CD14-positive monocyte (primary cell): ENCODE data around the gene DYNC1H1. TPM values are rescaled to one million over a fixed set of nuclear protein-coding genes. Genes with fewer than 3 reads are reported as not detected.
A peak's percentile ranks its signal among the peaks of the same experiment; 100 is the strongest.

Experiments
- DNase-seq, 3 donors: peaks; one replicate each; pipeline ENCODE4 v3.0.0-alpha.2; 2011 to 2022
- H2AFZ ChIP-seq: 2 replicates; pipeline ENCODE4 v1.6.0; 2012; ENCODE audit warnings: mild to moderate bottlenecking, low read depth, low read length, inconsistent platforms; ENCODE audit not compliant: insufficient read depth, poor library complexity, severe bottlenecking
- H3K27ac ChIP-seq, 2 donors: 1 replicate in 1 of 2; 2 replicates in 1 of 2; pipeline ENCODE4 v1.5.1; 2012 to 2013; ENCODE audit warnings: low read length in 2 of 2, control low read depth in 1 of 2, inconsistent platforms in 1 of 2, low read depth in 1 of 2, mild to moderate bottlenecking in 1 of 2
- H3K27me3 ChIP-seq, 2 donors: one replicate each; pipeline versions ENCODE4 v1.6.0 to v1.6.1; 2011 to 2013; ENCODE audit warnings: low read length in 2 of 2; ENCODE audit not compliant: control insufficient read depth in 2 of 2, insufficient read depth in 2 of 2
- H3K36me3 ChIP-seq, 2 donors: replicated peaks in 1 of 2; 1 replicate in 1 of 2; 2 replicates in 1 of 2; pipeline versions ENCODE4 v1.5.1 to v1.6.1; 2012 to 2013; ENCODE audit warnings: low read length in 2 of 2, control low read depth in 1 of 2, inconsistent platforms in 1 of 2, mild to moderate bottlenecking in 1 of 2; ENCODE audit not compliant: insufficient read depth in 2 of 2, control insufficient read depth in 1 of 2
- H3K4me1 ChIP-seq, 2 donors: 1 replicate in 1 of 2; 2 replicates in 1 of 2; pipeline versions ENCODE4 v1.5.1 to v1.6.1; 2012 to 2013; ENCODE audit warnings: low read length in 2 of 2, control low read depth in 1 of 2, inconsistent platforms in 1 of 2, mild to moderate bottlenecking in 1 of 2, moderate library complexity in 1 of 2; ENCODE audit not compliant: insufficient read depth in 2 of 2, control insufficient read depth in 1 of 2
- H3K4me2 ChIP-seq: replicated peaks from 2 replicates; pipeline ENCODE3; 2012; ENCODE audit warnings: low read length, moderate library complexity, mild to moderate bottlenecking; ENCODE audit not compliant: poor library complexity, severe bottlenecking; ENCODE audit errors: extremely low read depth
- H3K4me3 ChIP-seq, 3 experiments: fragments of 200-600 bp in 1 of 3; sonication (generic) in 1 of 3; replicated peaks in 1 of 3; 1 replicate in 2 of 3; 2 replicates in 1 of 3; pipeline ENCODE4 v1.5.1; 2011 to 2013; ENCODE audit warnings: low read length in 3 of 3, mild to moderate bottlenecking in 3 of 3, control low read depth in 2 of 3, low read depth in 2 of 3, inconsistent platforms in 1 of 3, moderate library complexity in 1 of 3
- H3K79me2 ChIP-seq: 2 replicates; pipeline ENCODE4 v1.6.0; 2012; ENCODE audit warnings: mild to moderate bottlenecking, control low read depth, inconsistent platforms, low read length, moderate library complexity; ENCODE audit not compliant: insufficient read depth
- H3K9ac ChIP-seq: 2 replicates; pipeline ENCODE4 v1.6.0; 2017; ENCODE audit warnings: low read length, mild to moderate bottlenecking; ENCODE audit not compliant: insufficient read depth, poor library complexity, severe bottlenecking
- H3K9me3 ChIP-seq, 2 donors: replicated peaks in 1 of 2; 1 replicate in 1 of 2; 2 replicates in 1 of 2; pipeline versions ENCODE4 v1.5.1 to v1.6.1; 2012 to 2013; ENCODE audit warnings: low read length in 2 of 2, control low read depth in 1 of 2; ENCODE audit not compliant: control insufficient read depth in 1 of 2, insufficient read depth in 1 of 2
- H4K20me1 ChIP-seq: 2 replicates; pipeline ENCODE4 v1.6.0; 2012; ENCODE audit warnings: mild to moderate bottlenecking, low read length, control low read depth, moderate library complexity; ENCODE audit not compliant: insufficient read depth
- H3K27ac Mint-ChIP-seq, 7 donors: one replicate each; pipeline ENCODE4 v1.8.0; 2020; ENCODE audit warnings: mild to moderate bottlenecking in 7 of 7, mixed read lengths in 7 of 7, moderate library complexity in 6 of 7, inconsistent platforms in 2 of 7
- H3K27me3 Mint-ChIP-seq, 3 donors: one replicate each; pipeline ENCODE4 v1.8.0; 2021 to 2022; ENCODE audit warnings: low read depth in 3 of 3, mild to moderate bottlenecking in 3 of 3, mixed read lengths in 3 of 3, moderate library complexity in 3 of 3, inconsistent platforms in 1 of 3
- H3K36me3 Mint-ChIP-seq, 2 donors: one replicate each; pipeline ENCODE4 v1.8.0; 2020; ENCODE audit warnings: mixed read lengths in 2 of 2, inconsistent platforms in 1 of 2, mild to moderate bottlenecking in 1 of 2
- H3K4me1 Mint-ChIP-seq: one replicate; pipeline ENCODE4 v1.8.0; 2020; ENCODE audit warnings: mild to moderate bottlenecking, mixed read lengths
- H3K4me3 Mint-ChIP-seq, 2 donors: one replicate each; pipeline ENCODE4 v1.8.0; 2020; ENCODE audit warnings: mild to moderate bottlenecking in 2 of 2, mixed read lengths in 2 of 2, moderate library complexity in 1 of 2
- H3K9me3 Mint-ChIP-seq, 7 donors: one replicate each; pipeline ENCODE4 v1.8.0; 2020 to 2022; ENCODE audit warnings: mixed read lengths in 7 of 7, mild to moderate bottlenecking in 6 of 7, moderate library complexity in 6 of 7, inconsistent platforms in 2 of 7
- WGBS: methylation state at CpG from one replicate; pipeline ENCODE4 v1.1.5; 2013; ENCODE audit warnings: missing lambda C conversion rate; ENCODE audit not compliant: insufficient coverage; 5-methylcytosine and 5-hydroxymethylcytosine counted together
- intact Hi-C, 2 donors: fragments of 100-400 bp; cut with micrococcal nuclease; formaldehyde crosslinking; loops; one replicate each; pipeline versions ENCODE4 v1.15.0 to v1.15.1; 2023
- polyA plus RNA-seq, 3 donors: library from polyadenylated mRNA; depleted of rRNA in 1 of 3; unstranded in 2 of 3; stranded (reverse) in 1 of 3; fragments of 300-500 nt in 2 of 3; fragments of >200 nt in 1 of 3; fragmentation: Illumina TruSeq in 2 of 3; gene quantifications; 1 replicate in 2 of 3; 2 replicates in 1 of 3; pipeline ENCODE4 v1.2.3, GENCODE V29; 2012 to 2021
- TF ChIP-seq, protein P1 (sequence below): fragments of 200-600 bp; IDR thresholded peaks from one replicate; pipeline ENCODE4 v1.8.0; 2022; ENCODE audit warnings: antibody characterized with exemption, mild to moderate bottlenecking

DYNC1H1 gene
- polyA plus RNA-seq, 3 donors = 14.7 to 87.3 (median 23.6) TPM

DNA sequence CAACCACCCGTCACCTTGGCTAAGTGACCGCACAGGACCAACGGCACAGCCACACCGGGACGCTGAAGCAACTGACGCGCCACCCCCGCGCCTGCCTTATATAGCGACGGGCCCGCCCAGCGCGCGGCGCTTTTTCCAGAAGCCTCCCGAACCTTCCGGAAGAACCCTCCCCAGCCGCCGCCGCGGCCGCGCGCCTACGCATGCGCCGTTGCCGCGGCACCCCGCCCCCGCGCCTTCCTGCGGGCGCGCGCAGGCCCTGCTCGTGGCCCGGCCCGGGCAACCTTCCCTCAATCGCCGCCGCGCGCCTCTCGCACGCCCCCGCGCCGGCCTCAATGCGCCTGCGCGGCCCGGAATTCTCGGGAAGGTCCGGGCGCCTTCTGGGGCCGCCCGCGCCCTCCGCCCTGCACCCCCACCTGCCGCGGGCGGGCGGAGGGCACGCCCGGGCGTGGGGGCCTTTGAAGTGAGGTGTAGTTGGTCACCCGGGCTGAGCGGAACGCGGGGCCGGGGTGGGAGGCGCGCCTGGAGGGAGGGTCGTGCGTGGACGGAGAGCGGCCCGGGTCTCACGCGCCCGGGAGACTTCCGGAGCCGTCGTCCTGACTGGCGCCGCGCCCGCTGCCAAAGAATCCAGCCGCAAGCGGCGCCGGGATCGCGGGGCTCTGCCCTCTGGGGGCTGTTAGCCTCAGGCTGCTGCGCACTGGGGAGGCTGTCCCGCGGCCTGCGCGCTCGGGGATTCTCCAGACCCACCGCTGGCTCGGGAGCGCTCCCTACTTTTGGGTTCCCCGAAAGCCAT lies 122.8 kb downstream of the DYNC1H1 start, which contains the start of gene HSP90AA1:
TSS of gene HSP90AA1 (minus strand) at position 73 of the 790 bp plus-strand sequence. CDS start 666 bp downstream, outside the sequence.
- under 1% methylated on average over 97 of the region's 106 CpGs for WGBS
- Histone ChIP-seq H3K9ac (peak within 1 kb of the TSS; percentile 90), H3K79me2 (peaks cover 51% of the 10 kb centered on the region), H3K36me3 (peaks cover 35 to 37% of the 10 kb centered on the region in 2 donors), H2AFZ (peak within 1 kb of the TSS; percentile 94), H3K27me3 (no peaks in the 10 kb centered on the region), H4K20me1 (peaks cover 35% of the 10 kb centered on the region), H3K4me1 (peaks cover 25 to 47% of the 10 kb centered on the region in 2 donors), H3K9me3 (no peaks in the 10 kb centered on the region), H3K4me3 (peak within 1 kb of the TSS; percentile 68 to 88 (median 69)), H3K27ac (peak within 1 kb of the TSS; percentile 83 to 91), H3K4me2 (peak within 1 kb of the TSS; percentile 91)
- Mint-ChIP-seq H3K9me3 (peaks cover 0 to 5% (median 0%) of the 10 kb centered on the region in 7 donors), H3K27me3 (peaks cover 4 to 6% (median 5%) of the 10 kb centered on the region in 3 donors), H3K36me3 (peaks cover 41 to 42% of the 10 kb centered on the region in 2 donors), H3K27ac (peak within 1 kb of the TSS; percentile 89 to 97 (median 95)), H3K4me3 (peak within 1 kb of the TSS; percentile 94 to 95), H3K4me1 (peaks cover 54% of the 10 kb centered on the region)
- TF ChIP-seq, protein P1, sequence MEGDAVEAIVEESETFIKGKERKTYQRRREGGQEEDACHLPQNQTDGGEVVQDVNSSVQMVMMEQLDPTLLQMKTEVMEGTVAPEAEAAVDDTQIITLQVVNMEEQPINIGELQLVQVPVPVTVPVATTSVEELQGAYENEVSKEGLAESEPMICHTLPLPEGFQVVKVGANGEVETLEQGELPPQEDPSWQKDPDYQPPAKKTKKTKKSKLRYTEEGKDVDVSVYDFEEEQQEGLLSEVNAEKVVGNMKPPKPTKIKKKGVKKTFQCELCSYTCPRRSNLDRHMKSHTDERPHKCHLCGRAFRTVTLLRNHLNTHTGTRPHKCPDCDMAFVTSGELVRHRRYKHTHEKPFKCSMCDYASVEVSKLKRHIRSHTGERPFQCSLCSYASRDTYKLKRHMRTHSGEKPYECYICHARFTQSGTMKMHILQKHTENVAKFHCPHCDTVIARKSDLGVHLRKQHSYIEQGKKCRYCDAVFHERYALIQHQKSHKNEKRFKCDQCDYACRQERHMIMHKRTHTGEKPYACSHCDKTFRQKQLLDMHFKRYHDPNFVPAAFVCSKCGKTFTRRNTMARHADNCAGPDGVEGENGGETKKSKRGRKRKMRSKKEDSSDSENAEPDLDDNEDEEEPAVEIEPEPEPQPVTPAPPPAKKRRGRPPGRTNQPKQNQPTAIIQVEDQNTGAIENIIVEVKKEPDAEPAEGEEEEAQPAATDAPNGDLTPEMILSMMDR = no peak
- intact Hi-C loops = loop anchor here in 1 of 2 donors (5.0 kb wide), 3 partner anchors 50 to 275 kb away; partner anchors contain the start of genes CINP, TECPR2, WDR20 and ZNF839
- DNase-seq = peak; percentile 89 to 93 (median 92)

DNA sequence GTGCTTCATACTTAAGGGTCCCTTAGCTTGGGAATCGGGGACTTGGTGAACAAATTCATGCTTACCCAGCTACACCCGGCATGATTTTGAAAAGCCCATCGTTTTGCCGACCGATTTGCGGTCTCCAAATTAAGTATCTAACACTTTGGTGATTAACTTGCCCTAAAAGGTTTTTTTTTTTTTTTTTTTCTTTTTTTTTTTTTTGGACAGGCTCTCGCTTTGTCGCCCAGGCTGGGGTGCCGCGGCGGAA lies 123.3 kb downstream of the DYNC1H1 start:
- H3K27me3 Mint-ChIP-seq = peaks cover 4 to 6% (median 5%) of the 10 kb centered on the region in 3 donors

More for the DNA sequence above, 123.3 kb downstream of the DYNC1H1 start:
- H4K20me1 ChIP-seq = peaks cover 30% of the 10 kb centered on the region
- H2AFZ ChIP-seq = peak overlapping the region; percentile 94
- Mint-ChIP-seq H3K27ac (peak overlapping the region; percentile 85 to 97 (median 93)), H3K36me3 (peaks cover 36 to 38% of the 10 kb centered on the region in 2 donors), H3K4me3 (peak overlapping the region; percentile 88 to 92), H3K4me1 (peaks cover 54% of the 10 kb centered on the region), H3K9me3 (peaks cover 0 to 5% (median 0%) of the 10 kb centered on the region in 7 donors)
- 12% methylated on average over 5 of the region's 11 CpGs for WGBS
- peaks cover 29 to 32% of the 10 kb centered on the region in 2 donors for H3K36me3 ChIP-seq
- TF ChIP-seq, protein P1 = no peak
- peak overlapping the region; percentile 90 for H3K9ac ChIP-seq
- H3K4me1 ChIP-seq = peaks cover 25 to 47% of the 10 kb centered on the region in 2 donors
- peak overlapping the region; percentile 68 to 88 (median 69) for H3K4me3 ChIP-seq
- H3K4me2 ChIP-seq = peak overlapping the region; percentile 91
- no peak for DNase-seq
- H3K79me2 ChIP-seq = peaks cover 46% of the 10 kb centered on the region
- H3K27me3 ChIP-seq = no peaks in the 10 kb centered on the region
- H3K27ac ChIP-seq = peak overlapping the region; percentile 79 to 87
- no peaks in the 10 kb centered on the region for H3K9me3 ChIP-seq
- intact Hi-C loops = loop anchor here in 1 of 2 donors (5.0 kb wide), 3 partner anchors 50 to 275 kb away; partner anchors contain the start of genes CINP, TECPR2, WDR20 and ZNF839
